Left colon (tissue), 2 donors: ENCODE data around the gene OXCT2. TPM values are rescaled to one million over a fixed set of nuclear protein-coding genes. Genes with fewer than 3 reads are reported as not detected.
"Not testable (repeated sequence)": the region's sequence is repeated elsewhere in the genome, so short reads cannot be mapped to it uniquely, and the experiment has no call there.

ENCODE experiments used
- ATAC-seq: fragments of 200-7000 bp; cut with Tn5 transposase; one replicate; pipeline ENCODE4 v1.9.1; 2020; ENCODE audit warnings: mild to moderate bottlenecking, moderate library complexity
- DNase-seq, 2 donors: peaks; one replicate each; pipeline ENCODE4 v3.0.0-alpha.2; 2020
- intact Hi-C, 2 donors: fragments of 100-400 bp; cut with DNase I in 1 of 2; cut with micrococcal nuclease in 1 of 2; formaldehyde crosslinking; loops; one replicate each; pipeline versions ENCODE4 v1.11.2 to v1.14.0; 2022; cut with DNase I, micrococcal nuclease
- total RNA-seq, 2 donors: library from RNA; stranded (reverse); fragmentation: NEBNext Ultra II Directional; extraction: Animal tissue kit (Norgen Biotek cat#: 25700); gene quantifications; one replicate each; pipeline ENCODE4 v1.2.1, GENCODE V29; 2021
- donor health status: DM: no; HTN: no; CAD: no.
- donor health status: DM: yes; HTN: yes; CAD: no.

Gene OXCT2
- total RNA-seq, 2 donors from 2014 or later = 1.4 to 3.0 TPM

DNA sequence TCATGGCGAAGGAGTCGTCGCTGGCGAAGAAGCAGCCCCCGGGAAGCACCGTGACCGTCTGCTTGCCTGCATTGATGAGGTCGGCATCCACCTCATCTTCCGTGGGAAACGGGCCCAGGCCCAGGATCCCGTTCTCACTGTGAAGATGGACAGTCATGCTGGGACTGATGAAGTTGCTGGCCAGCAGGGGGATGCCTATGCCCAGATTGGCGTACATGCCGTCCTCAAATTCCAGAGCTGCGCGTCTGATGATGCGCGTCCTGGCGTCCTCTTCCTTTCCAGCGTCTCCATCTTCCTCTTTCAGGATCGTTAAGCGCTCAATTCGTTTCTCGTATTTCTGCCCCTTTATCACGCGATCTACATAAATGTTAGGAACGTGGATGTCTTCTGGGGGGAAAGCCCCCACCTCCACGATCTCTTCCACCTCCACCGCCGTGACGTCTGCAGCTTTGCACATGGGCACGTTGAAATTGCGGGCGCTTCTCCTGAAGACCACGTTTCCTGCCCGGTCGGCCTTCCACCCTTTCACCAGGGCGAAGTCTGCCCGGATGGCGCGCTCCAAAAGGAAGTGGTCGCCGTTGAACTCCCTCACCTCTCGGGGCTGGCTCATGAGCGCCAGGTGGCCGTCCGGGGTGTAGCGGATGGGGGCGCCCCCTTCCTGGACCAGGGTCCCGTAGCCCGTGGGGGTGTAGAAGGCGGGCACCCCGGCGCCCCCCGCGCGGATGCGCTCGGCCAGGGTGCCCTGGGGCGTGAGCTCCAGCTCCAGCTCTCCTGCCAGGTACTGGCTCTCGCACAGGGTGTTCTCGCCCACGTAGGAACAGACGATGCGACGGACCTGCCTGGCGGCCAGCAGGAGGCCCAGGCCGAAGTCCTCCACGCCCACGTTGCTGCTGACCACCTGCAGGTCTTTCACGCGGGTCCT, 787 bp downstream of the OXCT2 start:
- DNase-seq, ATAC-seq, intact Hi-C loops: not testable (repeated sequence)

DNA sequence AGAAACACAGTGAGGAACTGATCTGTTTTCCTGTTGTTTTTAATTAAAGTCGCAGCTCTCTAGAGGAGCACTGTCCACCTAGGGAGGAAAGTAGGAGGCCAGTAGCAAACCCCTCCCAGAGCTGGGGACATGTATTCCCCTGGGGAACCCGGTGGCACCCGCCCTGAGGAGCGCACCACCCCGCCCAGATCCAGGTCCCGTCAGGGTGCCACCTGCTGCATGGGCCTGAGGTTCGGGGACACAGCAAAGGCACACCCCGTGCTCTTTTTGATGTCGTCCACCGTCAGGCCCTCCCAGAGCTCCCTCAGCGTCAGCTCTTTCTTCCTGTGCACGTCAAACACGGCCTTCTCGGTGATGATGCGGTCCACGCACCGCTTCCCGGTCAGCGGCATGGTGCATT, 1.6 kb downstream of the OXCT2 start:
- ATAC-seq, intact Hi-C loops, DNase-seq: not testable (repeated sequence)

DNA sequence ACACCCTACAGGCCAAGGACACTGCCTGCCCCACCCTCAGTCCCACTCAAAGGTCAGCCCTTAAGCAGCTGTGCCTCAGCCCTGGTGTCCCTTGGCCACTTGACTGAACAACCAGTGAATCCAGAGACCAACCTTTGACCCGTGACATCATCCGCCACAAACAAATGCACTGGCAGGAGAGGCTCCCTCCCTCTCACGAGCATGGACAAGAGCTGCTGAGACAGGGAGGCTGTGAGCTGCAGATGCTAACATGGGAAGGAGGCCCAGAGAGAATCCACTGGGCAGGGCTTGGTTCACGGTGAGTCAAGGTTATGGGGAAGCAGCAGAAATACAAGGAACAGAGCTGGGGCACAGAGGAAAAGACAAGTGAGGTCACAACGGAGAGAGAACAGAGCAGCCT, 4.7 kb downstream of the OXCT2 start:
- ATAC-seq = peak; percentile 88
- intact Hi-C loops, DNase-seq: not testable (repeated sequence)

DNA sequence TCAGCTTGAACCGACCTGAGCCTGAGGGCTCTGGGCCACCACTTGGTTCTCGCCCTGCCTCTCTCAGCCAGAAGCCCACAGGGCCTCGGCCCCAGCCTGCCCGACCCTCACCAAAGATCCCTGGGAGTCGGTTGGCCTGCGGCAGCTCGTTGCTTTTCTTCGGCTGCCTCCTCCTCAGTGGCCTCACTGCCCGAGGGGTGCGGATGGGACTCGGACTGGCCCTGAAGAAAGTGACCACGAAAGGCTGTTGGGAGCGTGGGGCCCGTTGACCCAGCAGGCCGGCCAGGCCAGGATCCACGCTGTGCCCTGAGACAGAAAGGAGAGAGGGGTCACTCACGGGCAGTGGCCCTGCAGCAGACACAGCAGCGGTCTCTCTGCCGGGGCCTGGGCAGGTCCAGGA, 6.6 kb downstream of the OXCT2 start:
- intact Hi-C loops, ATAC-seq, DNase-seq: not testable (repeated sequence)

DNA sequence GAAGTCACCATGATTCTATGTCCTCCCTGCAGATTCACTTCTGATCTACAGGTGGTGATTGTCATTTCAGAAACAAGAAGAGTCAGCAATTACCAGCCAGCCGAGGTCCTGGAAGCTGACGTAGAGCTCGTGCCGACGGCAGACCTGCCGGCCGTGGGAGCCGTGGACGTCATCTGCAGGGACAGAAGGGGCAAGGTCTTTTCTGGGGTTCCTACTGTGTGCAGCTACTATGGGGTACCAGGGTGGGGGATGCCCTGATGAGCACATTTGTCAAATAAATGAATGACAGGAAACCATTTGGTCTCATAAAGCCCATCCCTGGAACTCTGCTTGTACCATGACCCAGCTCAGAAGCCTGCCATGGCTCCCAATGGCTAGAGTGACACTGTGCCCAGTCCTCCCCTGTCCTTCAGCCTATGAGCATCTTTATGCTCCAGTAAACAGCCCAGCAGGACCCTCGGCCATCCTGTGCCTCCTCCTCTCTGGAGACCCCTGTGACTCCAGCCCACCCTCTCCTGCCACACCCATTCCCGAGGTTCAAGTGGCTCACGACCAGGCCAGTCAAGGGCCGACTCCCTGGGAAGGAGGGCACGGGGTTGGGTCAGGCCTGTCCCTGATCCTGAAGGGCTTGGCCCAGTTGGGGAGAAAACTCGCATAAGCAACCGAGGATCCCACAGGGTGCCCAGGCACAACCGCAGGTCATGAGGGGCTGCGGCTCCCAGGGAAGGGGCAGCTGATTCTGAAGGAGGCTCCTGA, 7.4 kb downstream of the OXCT2 start:
- intact Hi-C loops, DNase-seq, ATAC-seq: not testable (repeated sequence)

DNA sequence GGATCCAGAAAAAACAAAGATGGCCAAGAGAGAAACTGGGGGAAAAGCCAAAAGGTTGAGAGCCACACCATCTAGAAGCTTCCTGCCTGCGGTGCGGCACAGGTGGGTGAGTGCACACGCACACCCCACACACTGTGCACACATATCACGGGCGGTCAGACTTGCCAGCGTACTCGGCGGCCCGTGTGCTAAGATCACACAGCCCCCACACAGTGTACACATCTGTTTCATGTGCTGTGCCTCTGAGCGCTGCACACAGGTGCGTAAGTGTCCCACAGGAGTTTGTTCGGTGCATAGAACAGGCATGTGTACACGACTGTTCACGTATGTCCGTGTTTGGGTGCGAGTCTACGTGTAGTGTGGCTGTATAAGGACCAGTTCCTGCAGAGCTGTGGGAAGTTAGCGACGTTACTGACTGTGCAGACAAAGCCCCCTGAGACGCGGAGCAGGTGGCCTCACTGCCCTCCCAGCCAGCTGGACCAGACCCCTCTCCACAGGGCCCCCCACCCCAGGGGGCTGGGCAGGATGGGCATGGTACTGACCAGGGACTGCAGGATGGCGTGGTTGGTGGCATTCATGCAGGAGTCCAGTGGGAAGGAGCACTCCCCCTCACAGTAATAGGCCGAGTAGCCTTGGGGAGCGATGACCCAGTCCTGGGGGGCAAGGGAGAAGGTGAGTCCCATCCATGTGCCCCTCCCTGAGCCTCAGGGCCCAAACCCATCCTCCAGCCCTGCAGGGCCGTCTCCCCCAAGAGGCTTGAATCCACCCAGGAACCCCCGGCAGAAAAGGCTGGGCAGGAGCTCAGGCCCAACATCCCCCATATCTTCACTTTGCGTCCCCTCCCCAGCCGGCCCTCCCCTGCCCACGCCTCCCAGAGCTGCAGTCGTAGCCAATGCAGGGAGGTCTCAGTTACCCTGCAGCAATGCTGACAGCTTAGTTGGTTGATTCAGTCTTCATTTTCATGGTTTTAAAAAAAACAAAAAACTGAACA, 8.3 kb downstream of the OXCT2 start:
- DNase-seq (no peak), ATAC-seq (no peak)
- intact Hi-C loops = no loop called here

DNA sequence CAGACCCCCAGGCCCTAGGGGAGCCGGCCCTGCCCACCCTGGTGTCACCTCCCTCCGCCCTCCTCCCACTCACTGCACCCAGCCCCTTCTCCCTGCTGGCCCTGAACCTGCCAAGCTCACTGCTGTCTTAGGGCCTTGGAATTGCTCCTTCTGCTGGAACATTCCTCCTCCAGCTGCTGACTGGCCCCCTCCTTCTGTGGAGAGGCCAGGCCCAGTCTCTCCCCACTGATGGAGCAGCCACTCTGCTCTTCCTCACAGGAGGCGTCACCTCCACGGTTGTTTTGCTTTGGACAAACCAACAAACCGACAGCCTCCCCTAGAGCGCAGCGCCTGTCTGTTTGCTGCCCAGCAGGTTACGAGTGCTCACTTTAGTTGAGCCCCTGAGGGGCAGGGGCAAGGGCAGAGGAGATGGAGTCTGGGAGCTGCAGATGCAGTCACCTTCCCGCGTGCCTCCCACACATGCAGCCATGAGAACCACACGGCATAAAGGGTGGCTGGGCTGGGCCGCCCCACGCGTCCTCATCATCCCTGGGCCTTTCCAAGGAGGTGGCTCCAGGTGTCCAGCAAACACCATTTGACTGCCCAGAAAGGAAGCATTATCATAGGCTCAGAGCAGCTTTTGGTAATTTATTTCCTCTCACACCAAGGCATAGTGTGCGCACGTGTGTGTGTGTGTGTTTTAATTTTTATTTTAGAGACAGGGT, 9.4 kb downstream of the OXCT2 start:
- DNase-seq (no peak), ATAC-seq (no peak)

DNA sequence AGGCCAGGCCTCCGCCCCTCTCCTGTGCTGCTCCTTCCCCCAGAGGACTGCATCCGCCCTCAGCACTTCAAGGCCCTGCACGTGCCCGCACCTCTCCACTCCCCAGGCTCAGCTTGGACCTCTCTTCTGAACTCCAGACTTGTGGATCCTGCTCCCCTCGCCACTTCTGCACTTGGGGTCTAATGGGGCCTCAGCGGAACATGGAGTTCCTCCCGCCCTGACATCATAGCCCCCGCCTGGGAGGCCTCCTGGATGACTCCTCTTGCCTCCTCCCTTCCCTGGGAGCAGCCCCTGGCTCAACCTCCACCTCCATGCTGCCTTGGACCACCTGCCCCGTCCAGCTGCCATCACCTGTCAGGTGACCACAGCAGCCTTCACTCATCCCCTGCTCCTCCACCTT, 10.1 kb downstream of the OXCT2 start:
- no peak for ATAC-seq
- intact Hi-C loops = no loop called here

More for the DNA sequence above, 9.4 kb downstream of the OXCT2 start:
- intact Hi-C loops = no loop called here

DNA sequence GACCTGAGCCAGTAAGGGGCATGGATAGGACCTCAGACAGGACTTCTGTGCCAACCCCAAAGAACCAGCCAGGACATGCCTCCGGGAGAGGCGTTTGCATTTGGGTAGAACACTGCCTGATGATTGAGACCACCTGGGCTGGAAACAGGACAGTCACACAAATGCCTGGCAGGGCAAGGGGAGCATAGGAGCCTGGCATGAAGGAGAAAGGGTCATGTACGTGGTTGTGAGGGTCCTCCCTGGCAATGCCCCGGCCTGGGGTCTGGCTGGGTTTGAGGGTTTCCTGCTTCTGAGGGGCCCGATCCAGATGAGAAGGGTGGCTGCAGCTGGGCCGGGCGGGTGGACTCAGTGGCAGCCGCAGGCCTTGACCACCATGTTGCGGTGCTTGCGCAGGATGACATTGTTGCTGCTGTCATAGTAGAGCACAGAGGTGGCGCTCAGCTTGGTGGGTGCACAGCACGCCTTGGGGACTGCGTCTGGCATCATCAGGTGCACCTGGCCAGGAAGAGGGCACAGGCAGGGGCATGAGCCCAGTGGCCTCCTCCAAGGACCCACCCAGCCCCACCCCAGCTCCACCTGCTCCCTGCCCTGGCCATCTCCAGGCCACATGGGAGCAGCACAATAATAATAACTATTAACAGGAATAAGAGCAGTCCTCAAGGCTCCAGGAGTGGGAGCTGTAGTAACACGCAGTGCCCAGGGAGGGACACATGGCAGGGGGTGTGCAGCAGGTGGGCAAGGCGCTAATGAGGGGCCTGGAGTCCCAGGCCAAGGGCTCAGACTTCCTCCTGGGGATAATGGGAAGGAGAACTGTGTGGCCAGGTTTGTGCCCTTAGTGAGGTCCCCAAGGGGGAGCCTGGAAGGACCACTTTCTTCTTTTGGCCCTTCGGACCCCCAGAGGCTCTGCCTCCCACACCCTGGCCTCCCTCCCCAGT, 10.8 kb downstream of the OXCT2 start:
- intact Hi-C loops = no loop called here
- ATAC-seq = no peak
- no peak for DNase-seq

More for the DNA sequence above, 10.1 kb downstream of the OXCT2 start:
- DNase-seq = no peak

DNA sequence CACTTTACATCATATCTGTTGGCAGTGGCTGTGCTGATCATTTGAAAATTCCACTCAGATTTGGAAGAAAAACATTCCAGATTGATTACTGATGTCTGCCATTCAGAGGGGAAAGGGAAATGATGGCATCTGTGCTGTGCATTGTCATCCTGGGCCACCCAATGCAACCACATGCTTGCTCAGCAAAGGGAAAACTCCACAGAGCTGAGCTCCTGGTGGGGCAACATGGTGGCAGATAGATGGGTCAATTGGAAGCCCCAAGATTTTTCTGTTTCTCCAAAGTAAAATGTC, 11.8 kb downstream of the OXCT2 start:
- no peak for DNase-seq
- intact Hi-C loops = no loop called here
- ATAC-seq = no peak

DNA sequence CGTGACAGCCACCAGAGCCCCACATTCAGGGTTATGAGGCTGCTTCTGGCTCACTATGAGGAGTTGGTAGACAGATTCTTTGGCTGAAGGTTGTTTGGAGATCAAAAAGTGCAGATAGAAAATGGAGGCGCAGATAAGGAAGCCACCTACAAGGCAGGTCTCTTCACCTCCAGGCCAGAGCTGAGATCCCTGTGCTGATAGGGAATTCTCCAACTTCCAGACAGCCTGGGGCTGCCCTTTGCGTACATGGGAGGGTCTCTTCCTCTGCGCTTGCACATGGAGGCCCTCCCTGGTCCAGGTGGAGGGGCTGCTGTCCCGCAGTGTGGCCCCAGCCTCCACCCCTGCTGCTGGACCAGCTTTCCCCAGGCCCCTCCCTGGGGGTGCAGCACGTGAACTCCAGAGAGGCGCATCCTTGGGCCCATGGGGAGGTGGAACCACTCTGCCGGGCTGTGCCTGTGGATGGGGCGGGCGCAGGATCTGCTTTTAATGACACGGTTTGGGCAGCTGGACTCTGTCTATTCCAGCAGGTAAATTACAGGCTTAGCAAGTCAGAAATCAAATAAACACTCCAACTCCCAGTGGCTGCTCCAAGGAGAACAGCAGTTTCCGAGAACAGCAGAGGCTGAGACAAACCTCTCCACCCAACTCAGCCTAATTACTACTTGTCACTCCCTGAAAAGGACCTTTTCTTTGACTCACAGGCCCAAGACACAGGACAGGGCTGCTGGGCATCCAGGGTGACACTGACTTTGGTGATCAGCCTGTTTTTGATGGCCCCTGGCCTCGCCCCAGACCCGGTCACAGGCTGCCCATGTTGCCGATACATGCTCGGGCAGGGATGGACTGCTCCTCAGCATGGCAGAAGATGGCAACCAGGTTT, 12.4 kb downstream of the OXCT2 start:
- ATAC-seq = peak; percentile 26
- DNase-seq = no peak
- intact Hi-C loops = no loop called here

DNA sequence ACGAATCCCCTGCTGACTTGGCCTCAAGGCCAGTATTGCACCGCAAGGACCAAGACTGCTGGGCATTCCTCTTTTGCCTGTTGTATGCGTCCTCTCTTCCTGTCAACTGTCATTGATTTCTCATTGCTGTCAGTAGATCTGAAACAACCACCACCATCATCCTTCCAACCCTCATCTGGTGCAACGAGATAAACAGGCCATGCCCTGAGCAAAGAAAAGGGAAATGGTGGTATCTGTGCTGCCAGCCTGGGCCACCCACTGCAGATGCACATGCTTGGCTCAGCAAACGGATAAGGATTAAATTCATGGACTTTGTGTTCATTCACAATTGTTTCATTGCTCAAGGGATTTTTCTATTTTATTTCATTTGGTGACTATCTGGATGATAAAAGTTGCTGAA, 13.6 kb downstream of the OXCT2 start:
- intact Hi-C loops = no loop called here
- ATAC-seq (no peak), DNase-seq (no peak)

DNA sequence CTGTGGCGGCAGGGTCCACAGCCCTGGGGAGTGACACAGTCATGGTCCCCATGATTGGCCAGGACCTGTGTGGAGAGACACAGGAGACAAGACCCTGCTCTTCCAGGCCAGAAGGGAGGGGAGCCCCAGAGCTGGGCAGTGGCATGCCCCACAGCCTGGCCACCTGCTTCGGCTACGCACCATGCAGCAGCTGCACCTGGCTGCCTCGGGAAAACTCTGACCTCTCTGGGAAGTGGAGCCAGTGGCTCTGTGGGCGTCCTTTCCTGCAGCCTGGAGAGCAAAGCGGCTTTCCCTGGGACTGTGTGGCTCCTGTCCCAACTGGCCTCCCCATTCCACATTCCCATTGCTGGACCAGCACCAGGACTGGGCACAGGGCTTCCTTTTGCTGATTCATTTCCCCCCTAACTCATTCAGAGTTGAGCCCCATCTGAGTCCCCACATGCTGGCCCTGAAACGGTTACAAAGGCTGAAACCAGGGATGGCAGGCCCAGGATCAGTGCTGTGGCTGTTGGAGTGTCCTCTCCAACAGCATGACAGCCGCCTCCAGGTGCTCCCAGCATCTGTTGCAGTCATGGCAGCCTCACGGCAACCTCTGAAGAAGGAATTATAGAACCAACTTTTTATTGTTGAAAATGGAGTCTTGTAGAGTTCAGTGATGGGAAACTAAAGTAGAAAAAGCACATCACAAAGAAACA, 15.0 kb downstream of the OXCT2 start:
- DNase-seq = no peak
- ATAC-seq = no peak
- intact Hi-C loops = no loop called here

DNA sequence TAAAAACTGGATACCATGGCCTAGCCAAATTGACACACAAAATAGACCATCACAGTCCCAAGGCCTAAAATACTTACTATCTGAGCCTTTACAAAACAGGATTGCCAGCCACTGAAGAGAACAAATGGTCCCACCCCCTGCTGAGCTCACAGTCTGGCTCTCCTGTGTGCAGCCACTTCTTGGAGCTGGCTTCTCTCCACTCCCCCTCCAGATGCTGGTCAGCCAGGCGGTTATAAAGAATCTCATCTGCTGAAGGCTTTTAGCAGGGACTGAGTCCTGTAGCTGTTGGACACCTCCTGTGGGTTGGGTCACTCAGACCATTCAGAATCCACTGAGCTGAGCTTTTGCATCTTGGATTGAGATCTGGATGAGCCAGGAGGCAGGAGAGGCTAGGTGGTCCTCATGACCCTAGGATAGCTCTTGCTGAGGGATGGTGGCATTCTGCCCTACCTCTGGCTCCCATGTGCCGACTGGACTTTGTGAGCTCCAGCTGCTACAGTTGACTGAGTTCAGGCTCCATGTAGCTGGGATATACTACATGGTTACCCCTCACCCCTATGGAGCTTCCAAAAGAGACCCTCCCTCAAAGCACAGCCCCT, 16.1 kb downstream of the OXCT2 start:
- ATAC-seq (no peak), DNase-seq (no peak)
- intact Hi-C loops = no loop called here

DNA sequence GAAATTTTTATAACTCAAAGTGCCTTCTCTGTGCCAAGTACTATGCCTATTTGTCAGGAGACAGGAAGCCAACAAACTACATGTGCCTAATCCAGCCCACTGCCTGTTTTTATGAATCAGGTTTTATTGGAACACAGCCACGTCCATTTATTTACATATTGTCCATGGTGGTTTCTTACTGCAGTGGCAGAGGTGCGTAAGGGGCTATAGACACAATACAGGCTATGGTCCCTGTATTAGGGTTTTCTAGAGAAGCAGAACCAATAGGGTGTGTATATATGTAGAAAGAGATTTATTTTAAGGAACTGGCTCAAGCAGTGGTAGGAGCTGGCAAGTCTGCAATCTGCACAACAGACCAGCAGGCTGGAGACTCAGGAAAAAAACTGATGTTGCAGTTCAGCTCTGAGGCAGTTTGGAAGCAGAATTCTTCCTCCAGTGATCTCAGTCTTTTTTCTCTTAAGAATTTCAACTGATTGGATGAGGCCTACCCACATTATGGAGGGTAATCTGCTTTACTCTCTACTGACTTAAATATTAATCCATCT, 17.1 kb downstream of the OXCT2 start:
- ATAC-seq = no peak
- DNase-seq = no peak
- intact Hi-C loops = no loop called here
